ENCODE data around the gene ZNF618. TPM values are rescaled to one million over a fixed set of nuclear protein-coding genes. Genes with fewer than 3 reads are reported as not detected.

The ZNF618 gene
- total RNA-seq, 1 donor from 2014 or later = 1.9 TPM

DNA sequence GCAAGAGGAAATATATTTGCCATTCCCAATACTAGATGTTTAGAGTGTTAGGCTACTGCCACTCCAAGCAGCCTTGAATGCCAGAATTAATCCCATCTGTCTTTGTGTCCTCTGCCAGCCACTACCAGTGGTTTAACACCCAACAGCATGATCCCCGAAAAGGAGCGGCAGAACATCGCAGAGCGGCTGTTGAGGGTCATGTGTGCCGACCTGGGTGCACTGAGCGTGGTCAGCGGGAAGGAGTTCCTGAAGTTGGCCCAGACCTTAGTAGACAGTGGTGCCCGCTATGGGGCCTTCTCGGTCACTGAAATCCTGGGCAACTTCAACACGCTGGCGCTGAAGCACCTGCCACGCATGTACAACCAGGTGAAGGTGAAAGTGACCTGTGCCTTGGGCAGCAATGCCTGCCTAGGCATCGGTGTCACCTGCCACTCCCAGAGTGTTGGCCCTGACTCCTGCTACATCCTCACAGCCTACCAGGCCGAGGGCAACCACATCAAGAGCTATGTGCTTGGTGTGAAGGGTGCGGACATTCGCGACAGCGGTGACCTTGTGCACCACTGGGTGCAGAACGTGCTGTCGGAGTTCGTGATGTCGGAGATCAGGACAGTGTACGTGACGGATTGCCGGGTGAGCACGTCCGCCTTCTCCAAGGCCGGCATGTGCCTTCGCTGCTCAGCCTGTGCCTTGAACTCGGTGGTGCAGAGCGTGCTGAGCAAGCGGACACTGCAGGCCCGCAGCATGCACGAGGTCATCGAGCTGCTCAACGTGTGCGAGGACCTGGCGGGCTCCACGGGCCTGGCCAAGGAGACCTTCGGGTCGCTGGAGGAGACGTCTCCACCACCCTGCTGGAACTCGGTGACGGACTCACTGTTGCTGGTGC, 172.7 kb downstream of the ZNF618 start:
- H3K4me1 ChIP-seq = no peaks in the 10 kb centered on the region
- intact Hi-C loops (cut with micrococcal nuclease) = no loop called here
- H3K27ac ChIP-seq (replicated peaks) = no peak overlapping the region
- H3K27me3 ChIP-seq (ENCODE audit: low read depth) = no peaks in the 10 kb centered on the region
- H3K4me3 ChIP-seq = no peak overlapping the region
- TF ChIP-seq, protein P1, sequence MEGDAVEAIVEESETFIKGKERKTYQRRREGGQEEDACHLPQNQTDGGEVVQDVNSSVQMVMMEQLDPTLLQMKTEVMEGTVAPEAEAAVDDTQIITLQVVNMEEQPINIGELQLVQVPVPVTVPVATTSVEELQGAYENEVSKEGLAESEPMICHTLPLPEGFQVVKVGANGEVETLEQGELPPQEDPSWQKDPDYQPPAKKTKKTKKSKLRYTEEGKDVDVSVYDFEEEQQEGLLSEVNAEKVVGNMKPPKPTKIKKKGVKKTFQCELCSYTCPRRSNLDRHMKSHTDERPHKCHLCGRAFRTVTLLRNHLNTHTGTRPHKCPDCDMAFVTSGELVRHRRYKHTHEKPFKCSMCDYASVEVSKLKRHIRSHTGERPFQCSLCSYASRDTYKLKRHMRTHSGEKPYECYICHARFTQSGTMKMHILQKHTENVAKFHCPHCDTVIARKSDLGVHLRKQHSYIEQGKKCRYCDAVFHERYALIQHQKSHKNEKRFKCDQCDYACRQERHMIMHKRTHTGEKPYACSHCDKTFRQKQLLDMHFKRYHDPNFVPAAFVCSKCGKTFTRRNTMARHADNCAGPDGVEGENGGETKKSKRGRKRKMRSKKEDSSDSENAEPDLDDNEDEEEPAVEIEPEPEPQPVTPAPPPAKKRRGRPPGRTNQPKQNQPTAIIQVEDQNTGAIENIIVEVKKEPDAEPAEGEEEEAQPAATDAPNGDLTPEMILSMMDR (IDR thresholded peaks at IDR 0.05; ENCODE audit: borderline replicate concordance) = no peak
- peaks cover 32% of the 10 kb centered on the region for H3K36me3 ChIP-seq
- no peak for DNase-seq
- peaks cover 17% of the 10 kb centered on the region for H3K9me3 ChIP-seq (replicated peaks)

DNA sequence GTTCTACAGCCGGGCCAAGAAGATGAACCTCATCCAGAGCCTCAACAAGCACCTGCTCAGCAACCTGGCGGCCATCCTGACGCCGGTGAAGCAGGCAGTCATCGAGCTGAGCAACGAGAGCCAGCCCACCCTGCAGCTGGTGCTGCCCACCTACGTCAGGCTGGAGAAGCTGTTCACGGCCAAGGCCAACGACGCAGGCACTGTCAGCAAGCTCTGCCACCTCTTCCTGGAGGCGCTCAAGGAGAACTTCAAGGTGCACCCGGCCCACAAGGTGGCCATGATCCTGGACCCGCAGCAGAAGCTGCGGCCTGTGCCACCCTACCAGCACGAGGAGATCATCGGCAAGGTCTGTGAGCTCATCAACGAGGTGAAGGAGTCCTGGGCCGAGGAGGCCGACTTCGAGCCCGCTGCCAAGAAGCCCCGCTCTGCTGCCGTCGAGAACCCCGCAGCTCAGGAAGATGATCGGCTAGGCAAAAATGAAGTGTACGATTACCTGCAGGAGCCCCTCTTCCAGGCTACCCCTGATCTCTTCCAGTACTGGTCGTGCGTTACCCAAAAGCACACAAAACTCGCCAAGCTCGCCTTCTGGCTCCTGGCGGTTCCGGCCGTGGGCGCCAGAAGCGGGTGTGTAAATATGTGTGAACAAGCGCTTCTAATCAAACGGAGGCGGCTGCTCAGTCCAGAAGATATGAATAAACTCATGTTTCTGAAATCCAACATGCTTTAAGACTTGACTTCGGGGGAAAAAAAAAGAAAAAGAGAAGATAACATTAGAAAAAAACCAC, 173.5 kb downstream of the ZNF618 start:
- Histone ChIP-seq H3K36me3 (peaks cover 32% of the 10 kb centered on the region), H3K27ac (replicated peaks) (no peak overlapping the region), H3K9me3 (replicated peaks) (peaks cover 9% of the 10 kb centered on the region), H3K27me3 (ENCODE audit: low read depth) (no peaks in the 10 kb centered on the region), H3K4me1 (no peaks in the 10 kb centered on the region), H3K4me3 (no peak overlapping the region)
- intact Hi-C loops (cut with micrococcal nuclease) = no loop called here
- no peak for DNase-seq
- TF ChIP-seq, protein P1 (IDR thresholded peaks at IDR 0.05; ENCODE audit: borderline replicate concordance) = no peak

DNA sequence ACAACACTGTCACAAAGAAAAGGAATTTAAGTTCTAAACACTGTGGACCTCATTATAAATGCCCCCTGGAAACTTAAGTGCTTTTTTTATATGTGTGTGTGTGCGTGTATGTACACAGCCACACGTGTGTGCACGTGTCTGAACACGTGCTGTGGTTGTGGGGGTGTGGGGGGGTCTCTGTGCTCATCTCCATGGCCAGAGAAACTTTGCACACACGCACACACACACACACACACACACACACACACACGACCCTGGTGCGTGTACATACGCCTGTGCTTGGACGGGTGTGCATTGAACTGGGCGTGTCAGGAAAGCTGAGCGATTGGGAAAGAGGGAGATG, 174.1 kb downstream of the ZNF618 start:
- H3K36me3 ChIP-seq = peaks cover 32% of the 10 kb centered on the region
- no peak overlapping the region for H3K4me3 ChIP-seq
- H3K27ac ChIP-seq (replicated peaks) = no peak overlapping the region
- H3K27me3 ChIP-seq (ENCODE audit: low read depth) = no peaks in the 10 kb centered on the region
- no peaks in the 10 kb centered on the region for H3K4me1 ChIP-seq
- TF ChIP-seq, protein P1 (IDR thresholded peaks at IDR 0.05; ENCODE audit: borderline replicate concordance) = no peak
- peaks cover 4% of the 10 kb centered on the region for H3K9me3 ChIP-seq (replicated peaks)
- intact Hi-C loops (cut with micrococcal nuclease) = no loop called here
- no peak for DNase-seq

DNA sequence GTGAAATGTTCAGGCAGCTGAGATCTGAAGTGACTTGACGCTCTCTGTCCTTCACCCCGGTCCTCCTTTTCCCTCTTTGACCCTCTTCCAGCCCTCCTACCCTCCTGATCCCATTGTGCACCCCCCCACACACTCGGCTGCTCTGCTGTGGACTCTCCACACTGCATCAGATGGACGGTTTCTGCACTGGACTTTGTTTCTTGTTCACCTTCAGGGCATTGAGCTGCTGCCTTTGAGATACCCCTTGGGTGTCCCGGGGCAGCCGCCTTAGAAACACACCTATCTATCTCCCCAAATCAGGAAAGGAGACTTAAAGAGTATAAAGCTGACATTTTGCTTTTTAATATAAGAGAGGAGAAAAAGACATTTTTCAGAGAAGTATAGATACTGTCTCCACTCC, 174.5 kb downstream of the ZNF618 start:
- intact Hi-C loops (cut with micrococcal nuclease) = no loop called here
- no peak for DNase-seq
- no peak overlapping the region for H3K27ac ChIP-seq (replicated peaks)
- TF ChIP-seq, protein P1 (IDR thresholded peaks at IDR 0.05; ENCODE audit: borderline replicate concordance) = no peak
- H3K36me3 ChIP-seq = peaks cover 28% of the 10 kb centered on the region
- no peaks in the 10 kb centered on the region for H3K4me1 ChIP-seq
- no peak overlapping the region for H3K4me3 ChIP-seq
- H3K9me3 ChIP-seq (replicated peaks) = no peaks in the 10 kb centered on the region
- no peaks in the 10 kb centered on the region for H3K27me3 ChIP-seq (ENCODE audit: low read depth)

DNA sequence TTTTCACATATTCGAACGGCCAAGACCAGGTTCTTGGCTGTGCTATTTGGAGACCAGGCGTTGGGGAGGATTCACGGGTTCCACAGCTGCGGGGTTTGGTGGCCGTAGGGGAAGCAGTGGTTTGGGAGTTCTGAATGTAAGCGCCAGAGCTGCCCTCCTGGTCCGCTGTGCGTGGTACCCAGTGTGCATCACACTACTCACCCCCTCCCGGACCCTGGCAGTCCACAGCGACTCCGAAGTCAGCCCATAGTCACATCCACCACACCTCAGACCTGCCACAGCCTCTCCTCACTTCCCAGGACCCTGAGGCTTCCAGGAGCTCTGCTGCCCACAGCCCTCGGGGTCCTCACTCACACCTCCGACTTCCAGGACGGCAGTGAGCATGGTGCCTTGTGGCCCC, 175.2 kb downstream of the ZNF618 start:
- intact Hi-C loops (cut with micrococcal nuclease) = no loop called here
- TF ChIP-seq, protein P1 (IDR thresholded peaks at IDR 0.05; ENCODE audit: borderline replicate concordance) = no peak
- H3K4me1 ChIP-seq = no peaks in the 10 kb centered on the region
- H3K27me3 ChIP-seq (ENCODE audit: low read depth) = no peaks in the 10 kb centered on the region
- H3K9me3 ChIP-seq (replicated peaks) = no peaks in the 10 kb centered on the region
- H3K36me3 ChIP-seq = peaks cover 23% of the 10 kb centered on the region
- no peak overlapping the region for H3K27ac ChIP-seq (replicated peaks)
- H3K4me3 ChIP-seq = no peak overlapping the region
- DNase-seq = no peak
